BJ (cell line): ENCODE measurements around the gene NOS1AP. TPM values are rescaled to one million over a fixed set of nuclear protein-coding genes. Genes with fewer than 3 reads are reported as not detected.

Source experiments
- CTCF ChIA-PET: fragments of 350-600 bp; formaldehyde crosslinking; extraction: SDS; loops from one replicate; lab custom pipeline; 2021; ENCODE audit warnings: antibody characterized with exemption, inconsistent platforms; lab: Yijun Ruan, JAX
- POLR2A ChIA-PET: fragments of 300-600 bp; sonication (Branson Sonifier 250); formaldehyde crosslinking; extraction: SDS; loops from one replicate; lab custom pipeline; 2021; ENCODE audit warnings: antibody characterized with exemption; lab: Charles Lee
- DNase-seq: peaks from one replicate; pipeline ENCODE4 v3.0.0-alpha.2; 2011; ENCODE audit warnings: low read depth
- H3K27me3 ChIP-seq: 2 replicates; pipeline ENCODE4 v1.6.0; 2011; ENCODE audit warnings: low read length; ENCODE audit not compliant: control insufficient read depth, insufficient read depth
- H3K36me3 ChIP-seq: 2 replicates; pipeline ENCODE4 v1.5.1; 2011; ENCODE audit warnings: low read length; ENCODE audit not compliant: control insufficient read depth, insufficient read depth
- H3K4me3 ChIP-seq: 2 replicates; pipeline ENCODE4 v1.5.1; 2011; ENCODE audit warnings: low read depth, mild to moderate bottlenecking, control low read depth, low read length
- polyA plus RNA-seq: library from polyadenylated mRNA; depleted of rRNA; stranded (reverse); fragments of >200 nt; gene quantifications from 2 replicates; pipeline ENCODE4 v1.2.3, GENCODE V29; 2011
- TF ChIP-seq, protein P1 (sequence below): IDR thresholded peaks from 2 replicates; pipeline ENCODE4 v1.5.1; 2011; ENCODE audit warnings: low read depth, mild to moderate bottlenecking, control low read depth, inconsistent platforms, low read length, moderate library complexity; ENCODE audit not compliant: insufficient read depth

Gene NOS1AP
- polyA plus RNA-seq, 1 experiment, result 0.50 TPM

- ChIA-PET CTCF (interaction anchor here (0.8 to 1.3 kb wide), 2 partner anchors 31 to 295 kb away, joined by 3 read pairs; no protein-coding TSS in a partner anchor), POLR2A (no interaction called here)
- DNase-seq, result no peak
- Histone ChIP-seq H3K36me3 (no peaks in the 10 kb centered on the region), H3K27me3 (no peaks in the 10 kb centered on the region), H3K4me3 (no peak overlapping the region)
- TF ChIP-seq, protein P1, sequence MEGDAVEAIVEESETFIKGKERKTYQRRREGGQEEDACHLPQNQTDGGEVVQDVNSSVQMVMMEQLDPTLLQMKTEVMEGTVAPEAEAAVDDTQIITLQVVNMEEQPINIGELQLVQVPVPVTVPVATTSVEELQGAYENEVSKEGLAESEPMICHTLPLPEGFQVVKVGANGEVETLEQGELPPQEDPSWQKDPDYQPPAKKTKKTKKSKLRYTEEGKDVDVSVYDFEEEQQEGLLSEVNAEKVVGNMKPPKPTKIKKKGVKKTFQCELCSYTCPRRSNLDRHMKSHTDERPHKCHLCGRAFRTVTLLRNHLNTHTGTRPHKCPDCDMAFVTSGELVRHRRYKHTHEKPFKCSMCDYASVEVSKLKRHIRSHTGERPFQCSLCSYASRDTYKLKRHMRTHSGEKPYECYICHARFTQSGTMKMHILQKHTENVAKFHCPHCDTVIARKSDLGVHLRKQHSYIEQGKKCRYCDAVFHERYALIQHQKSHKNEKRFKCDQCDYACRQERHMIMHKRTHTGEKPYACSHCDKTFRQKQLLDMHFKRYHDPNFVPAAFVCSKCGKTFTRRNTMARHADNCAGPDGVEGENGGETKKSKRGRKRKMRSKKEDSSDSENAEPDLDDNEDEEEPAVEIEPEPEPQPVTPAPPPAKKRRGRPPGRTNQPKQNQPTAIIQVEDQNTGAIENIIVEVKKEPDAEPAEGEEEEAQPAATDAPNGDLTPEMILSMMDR, result no peak
These were observed 18.1 kb downstream of the NOS1AP start for GRCh38 chr1:162087574-162087973.

- H3K27me3 ChIP-seq, result no peaks in the 10 kb centered on the region
- CTCF ChIA-PET, result no interaction called here
- no peak overlapping the region for H3K4me3 ChIP-seq
- H3K36me3 ChIP-seq, result no peaks in the 10 kb centered on the region
- POLR2A ChIA-PET, result no interaction called here
- TF ChIP-seq, protein P1, result no peak
- no peak for DNase-seq
These were observed 18.9 kb downstream of the NOS1AP start for GRCh38 chr1:162088281-162088969.

- TF ChIP-seq, protein P1, result no peak
- CTCF ChIA-PET, result interaction anchor here (1.2 kb wide), 1 partner anchor 10 kb away, joined by 4 read pairs; no protein-coding TSS in a partner anchor
- POLR2A ChIA-PET, result no interaction called here
- H3K27me3 ChIP-seq, result no peaks in the 10 kb centered on the region
- no peaks in the 10 kb centered on the region for H3K36me3 ChIP-seq
- no peak overlapping the region for H3K4me3 ChIP-seq
- no peak for DNase-seq
These were observed 20.3 kb downstream of the NOS1AP start for GRCh38 chr1:162089748-162090147.

GRCh38 chr1:162090378-162090777, 20.9 kb downstream of the NOS1AP start:
- Histone ChIP-seq H3K4me3 (no peak overlapping the region), H3K27me3 (no peaks in the 10 kb centered on the region), H3K36me3 (no peaks in the 10 kb centered on the region)
- CTCF ChIA-PET, result interaction anchor here (1.2 kb wide), 1 partner anchor 9 kb away, joined by 4 read pairs; no protein-coding TSS in a partner anchor
- POLR2A ChIA-PET, result no interaction called here
- no peak for DNase-seq
- TF ChIP-seq, protein P1, result no peak

GRCh38 chr1:162091681-162092524, 22.4 kb downstream of the NOS1AP start:
- Histone ChIP-seq H3K36me3 (no peaks in the 10 kb centered on the region), H3K4me3 (no peak overlapping the region), H3K27me3 (no peaks in the 10 kb centered on the region)
- POLR2A ChIA-PET, result no interaction called here
- TF ChIP-seq, protein P1, result no peak
- no peak for DNase-seq
- CTCF ChIA-PET, result no interaction called here
